Esophagus squamous epithelium (tissue), 4 donors: ENCODE measurements around the gene SENP6.

ENCODE experiments used
- CTCF ChIP-seq, 6 experiments: fragments of 450-650 bp in 4 of 6; fragments of 200-600 bp in 2 of 6; sonication (generic) in 2 of 6; IDR thresholded peaks; one replicate each; pipeline ENCODE4 v1.5.1; 2016 to 2019; ENCODE audit warnings: antibody characterized with exemption in 6 of 6, mild to moderate bottlenecking in 4 of 6, moderate library complexity in 4 of 6
- POLR2A ChIP-seq, 4 donors: fragments of 450-650 bp; IDR thresholded peaks; one replicate each; pipeline ENCODE4 v1.6.1; 2017; ENCODE audit warnings: antibody characterized with exemption in 4 of 4, mild to moderate bottlenecking in 4 of 4, moderate library complexity in 3 of 4

- no peak for TF ChIP-seq POLR2A (IDR thresholded peaks at IDR 0.05)
- no peak for TF ChIP-seq CTCF (IDR thresholded peaks at IDR 0.05)
Observed at GRCh38 chr6:75624335-75624734, 22.7 kb downstream of the SENP6 start.
